ENCODE results near the gene PGM1. TPM values are rescaled to one million over a fixed set of nuclear protein-coding genes. Genes with fewer than 3 reads are reported as not detected.

PGM1 gene
- total and polyA plus RNA-seq, 10 donors: 4.5 to 37.4 (median 24.1) TPM

DNA sequence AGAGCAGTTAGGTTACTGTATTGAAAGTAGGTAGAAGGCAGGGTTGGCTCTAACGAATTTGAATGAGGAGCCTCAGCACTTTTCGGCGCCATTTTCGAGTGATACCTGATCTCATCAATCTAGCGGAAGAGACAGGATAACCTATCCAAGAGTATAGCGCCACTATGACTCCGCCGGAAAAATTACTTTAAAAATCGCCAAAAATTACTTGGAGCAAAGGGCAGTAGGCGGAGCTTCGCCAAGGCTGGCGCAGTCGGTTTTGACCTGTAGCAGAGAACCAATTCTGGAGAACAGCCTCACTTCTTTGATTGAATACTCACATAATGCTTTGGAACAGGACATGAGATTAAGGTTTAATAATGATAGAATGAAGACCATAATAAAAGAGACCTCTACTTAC, 44.3 kb upstream of the PGM1 start:
- Histone ChIP-seq H3K36me3 (peaks cover 0 to 44% (median 2%) of the 10 kb centered on the region in 6 donors), H3K4me1 (no peaks in the 10 kb centered on the region), H3K27me3 (replicated peaks in 1 of 7) (no peaks in the 10 kb centered on the region), H3K9me3 (no peaks in the 10 kb centered on the region), H3K4me3 (no peak overlapping the region), H3K27ac (no peak overlapping the region)
- 94 to 98% (median 96%) methylated on average over 12 to 13 of the region's 13 CpGs for WGBS, 5 donors
- no peak for DNase-seq
- TF ChIP-seq POLR2AphosphoS5 (IDR thresholded peaks at IDR 0.05): no peak
- TF ChIP-seq, protein P1, sequence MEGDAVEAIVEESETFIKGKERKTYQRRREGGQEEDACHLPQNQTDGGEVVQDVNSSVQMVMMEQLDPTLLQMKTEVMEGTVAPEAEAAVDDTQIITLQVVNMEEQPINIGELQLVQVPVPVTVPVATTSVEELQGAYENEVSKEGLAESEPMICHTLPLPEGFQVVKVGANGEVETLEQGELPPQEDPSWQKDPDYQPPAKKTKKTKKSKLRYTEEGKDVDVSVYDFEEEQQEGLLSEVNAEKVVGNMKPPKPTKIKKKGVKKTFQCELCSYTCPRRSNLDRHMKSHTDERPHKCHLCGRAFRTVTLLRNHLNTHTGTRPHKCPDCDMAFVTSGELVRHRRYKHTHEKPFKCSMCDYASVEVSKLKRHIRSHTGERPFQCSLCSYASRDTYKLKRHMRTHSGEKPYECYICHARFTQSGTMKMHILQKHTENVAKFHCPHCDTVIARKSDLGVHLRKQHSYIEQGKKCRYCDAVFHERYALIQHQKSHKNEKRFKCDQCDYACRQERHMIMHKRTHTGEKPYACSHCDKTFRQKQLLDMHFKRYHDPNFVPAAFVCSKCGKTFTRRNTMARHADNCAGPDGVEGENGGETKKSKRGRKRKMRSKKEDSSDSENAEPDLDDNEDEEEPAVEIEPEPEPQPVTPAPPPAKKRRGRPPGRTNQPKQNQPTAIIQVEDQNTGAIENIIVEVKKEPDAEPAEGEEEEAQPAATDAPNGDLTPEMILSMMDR (IDR thresholded peaks at IDR 0.05 in 8 of 11, conservative IDR thresholded peaks at IDR 0.05 in 3 of 11): no peak
- no peak for TF ChIP-seq POLR2A (IDR thresholded peaks at IDR 0.05)
- intact Hi-C loops (cut with DNase I; ENCODE audit: low total_unique reads): no loop called here

DNA sequence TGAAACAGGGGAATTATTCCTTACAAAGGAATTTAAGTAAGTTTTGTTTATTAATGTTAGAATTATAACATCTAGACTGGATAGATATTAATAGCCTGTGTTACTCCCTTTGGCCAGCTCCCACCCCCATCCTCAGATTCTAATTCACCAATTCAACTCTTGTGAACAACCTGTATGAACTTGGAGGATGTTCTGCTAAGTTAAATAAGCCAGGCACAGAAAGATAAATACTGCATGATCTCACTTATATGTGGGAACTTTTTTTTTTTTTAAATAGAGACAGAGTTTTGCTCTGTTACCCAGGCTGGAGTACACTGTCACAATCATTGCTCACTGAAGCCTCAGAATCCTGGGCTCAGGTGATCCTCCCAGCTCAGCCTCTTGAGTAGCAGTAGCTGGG, 37.7 kb upstream of the PGM1 start:
- intact Hi-C loops (cut with DNase I; ENCODE audit: low total_unique reads): no loop called here
- Histone ChIP-seq H3K9me3 (no peaks in the 10 kb centered on the region), H3K36me3 (peaks cover 0 to 19% (median 2%) of the 10 kb centered on the region in 6 donors), H3K27me3 (replicated peaks in 1 of 7) (no peaks in the 10 kb centered on the region), H3K4me3 (no peak overlapping the region), H3K4me1 (no peaks in the 10 kb centered on the region), H3K27ac (no peak overlapping the region)
- TF ChIP-seq, protein P1 (IDR thresholded peaks at IDR 0.05 in 8 of 11, conservative IDR thresholded peaks at IDR 0.05 in 3 of 11): no peak
- no peak for TF ChIP-seq POLR2A (IDR thresholded peaks at IDR 0.05)
- no peak for TF ChIP-seq POLR2AphosphoS5 (IDR thresholded peaks at IDR 0.05)
- DNase-seq: no peak

DNA sequence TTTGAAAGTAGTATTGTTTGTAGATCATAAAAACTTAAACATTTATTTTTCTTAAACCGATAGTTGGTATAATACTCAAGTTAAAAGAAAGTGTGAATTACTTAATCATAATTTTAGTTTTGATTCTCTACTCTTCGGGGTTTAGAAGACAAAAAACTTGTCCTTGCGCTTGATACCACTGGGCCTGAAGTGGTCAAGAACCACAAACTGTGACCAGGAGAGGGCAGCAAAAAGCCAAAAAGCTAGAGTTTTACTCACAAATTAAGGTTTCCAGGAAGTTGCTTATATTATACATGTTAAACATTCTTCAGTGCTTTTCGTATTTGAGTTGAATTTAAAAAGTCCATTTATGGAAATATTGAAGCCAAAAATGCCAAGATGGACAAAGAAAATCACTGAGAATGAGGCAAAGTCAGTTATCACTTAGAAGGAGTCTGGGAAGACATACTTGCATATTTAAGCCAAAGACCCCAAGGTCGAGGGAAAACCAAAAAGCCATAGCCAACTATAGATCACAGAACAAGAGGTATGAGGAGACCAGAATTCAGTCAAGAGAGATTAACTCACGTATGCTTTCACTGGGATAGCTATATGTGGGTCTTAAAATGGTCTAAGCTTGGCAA, 35.7 kb upstream of the PGM1 start:
- Histone ChIP-seq H3K9me3 (no peaks in the 10 kb centered on the region), H3K36me3 (peaks cover 0 to 25% (median 2%) of the 10 kb centered on the region in 6 donors), H3K4me3 (no peak overlapping the region), H3K4me1 (no peaks in the 10 kb centered on the region), H3K27me3 (replicated peaks in 1 of 7) (no peaks in the 10 kb centered on the region), H3K27ac (no peak overlapping the region)
- 77 to 84% (median 80%) methylated on average over 6 of the region's 6 CpGs for WGBS, 5 donors
- no peak for DNase-seq
- TF ChIP-seq POLR2A (IDR thresholded peaks at IDR 0.05): no peak
- TF ChIP-seq, protein P1 (IDR thresholded peaks at IDR 0.05 in 8 of 11, conservative IDR thresholded peaks at IDR 0.05 in 3 of 11): peak in 8 of 11 experiments; percentile 9 to 53 (median 38)
- intact Hi-C loops (cut with DNase I; ENCODE audit: low total_unique reads): no loop called here

DNA sequence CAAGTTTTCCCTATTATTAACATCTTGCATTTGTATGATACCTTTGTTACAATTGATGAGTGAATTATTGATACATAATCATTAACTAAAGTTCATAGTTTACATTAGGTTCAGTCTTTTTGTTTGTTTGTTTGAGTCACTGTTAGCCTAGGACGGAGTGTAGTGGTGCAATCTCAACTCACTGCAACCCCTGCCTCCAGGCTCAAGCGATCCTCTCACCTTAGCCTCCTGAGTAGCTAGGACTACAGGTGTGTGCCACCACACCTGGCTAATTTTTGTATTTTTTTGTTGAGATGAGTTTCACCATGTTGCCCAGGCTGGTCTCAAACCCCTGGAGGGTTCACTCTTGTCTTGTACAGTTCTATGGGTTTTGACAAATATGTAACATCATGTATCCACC, 33.9 kb upstream of the PGM1 start:
- Histone ChIP-seq H3K36me3 (peaks cover 0 to 18% (median 0%) of the 10 kb centered on the region in 6 donors), H3K27ac (no peak overlapping the region), H3K4me3 (no peak overlapping the region), H3K9me3 (no peaks in the 10 kb centered on the region), H3K4me1 (peaks cover 0 to 5% (median 0%) of the 10 kb centered on the region in 6 donors), H3K27me3 (replicated peaks in 1 of 7) (no peaks in the 10 kb centered on the region)
- DNase-seq: no peak
- WGBS, 5 donors: 91 to 100% (median 96%) methylated on average over 2 of the region's 2 CpGs
- no peak for TF ChIP-seq POLR2AphosphoS5 (IDR thresholded peaks at IDR 0.05)
- TF ChIP-seq, protein P1 (IDR thresholded peaks at IDR 0.05 in 8 of 11, conservative IDR thresholded peaks at IDR 0.05 in 3 of 11): no peak
- no peak for TF ChIP-seq POLR2A (IDR thresholded peaks at IDR 0.05)
- intact Hi-C loops (cut with DNase I; ENCODE audit: low total_unique reads): no loop called here

Data from spleen (tissue), 11 donors.